Measurements from ENCODE around the gene TECTA.

Gene TECTA

DNA sequence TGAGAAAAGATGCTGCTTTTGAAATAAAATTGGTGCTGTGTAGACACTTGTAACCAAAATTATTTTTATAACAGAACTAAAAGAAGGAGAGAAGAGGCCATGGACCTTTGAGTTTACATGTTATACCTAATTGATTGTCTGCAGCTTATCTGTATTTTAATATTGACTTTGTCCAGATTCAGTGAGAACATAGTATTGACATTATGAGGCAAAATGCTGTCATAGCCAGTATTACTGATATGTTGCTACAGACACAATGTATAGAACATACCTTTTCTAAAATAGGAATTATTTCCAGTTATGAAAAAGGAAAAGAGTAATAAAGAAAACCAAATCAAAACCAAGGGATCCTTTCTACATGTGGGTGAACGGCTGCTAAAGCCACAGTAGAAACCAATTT, 11.5 kb upstream of the TECTA start:
- in situ Hi-C loops (cut with MboI; ENCODE audit: low pct_unique_long_range_greater_than_20kb, low sequenced_read_pairs, unreplicated experiment) = no loop called here
- no peak for DNase-seq (ENCODE audit: low spot score)
- TF ChIP-seq, protein P1, sequence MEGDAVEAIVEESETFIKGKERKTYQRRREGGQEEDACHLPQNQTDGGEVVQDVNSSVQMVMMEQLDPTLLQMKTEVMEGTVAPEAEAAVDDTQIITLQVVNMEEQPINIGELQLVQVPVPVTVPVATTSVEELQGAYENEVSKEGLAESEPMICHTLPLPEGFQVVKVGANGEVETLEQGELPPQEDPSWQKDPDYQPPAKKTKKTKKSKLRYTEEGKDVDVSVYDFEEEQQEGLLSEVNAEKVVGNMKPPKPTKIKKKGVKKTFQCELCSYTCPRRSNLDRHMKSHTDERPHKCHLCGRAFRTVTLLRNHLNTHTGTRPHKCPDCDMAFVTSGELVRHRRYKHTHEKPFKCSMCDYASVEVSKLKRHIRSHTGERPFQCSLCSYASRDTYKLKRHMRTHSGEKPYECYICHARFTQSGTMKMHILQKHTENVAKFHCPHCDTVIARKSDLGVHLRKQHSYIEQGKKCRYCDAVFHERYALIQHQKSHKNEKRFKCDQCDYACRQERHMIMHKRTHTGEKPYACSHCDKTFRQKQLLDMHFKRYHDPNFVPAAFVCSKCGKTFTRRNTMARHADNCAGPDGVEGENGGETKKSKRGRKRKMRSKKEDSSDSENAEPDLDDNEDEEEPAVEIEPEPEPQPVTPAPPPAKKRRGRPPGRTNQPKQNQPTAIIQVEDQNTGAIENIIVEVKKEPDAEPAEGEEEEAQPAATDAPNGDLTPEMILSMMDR (IDR thresholded peaks at IDR 0.05; ENCODE audit: extremely low read depth, insufficient read depth, missing control alignments) = no peak

DNA sequence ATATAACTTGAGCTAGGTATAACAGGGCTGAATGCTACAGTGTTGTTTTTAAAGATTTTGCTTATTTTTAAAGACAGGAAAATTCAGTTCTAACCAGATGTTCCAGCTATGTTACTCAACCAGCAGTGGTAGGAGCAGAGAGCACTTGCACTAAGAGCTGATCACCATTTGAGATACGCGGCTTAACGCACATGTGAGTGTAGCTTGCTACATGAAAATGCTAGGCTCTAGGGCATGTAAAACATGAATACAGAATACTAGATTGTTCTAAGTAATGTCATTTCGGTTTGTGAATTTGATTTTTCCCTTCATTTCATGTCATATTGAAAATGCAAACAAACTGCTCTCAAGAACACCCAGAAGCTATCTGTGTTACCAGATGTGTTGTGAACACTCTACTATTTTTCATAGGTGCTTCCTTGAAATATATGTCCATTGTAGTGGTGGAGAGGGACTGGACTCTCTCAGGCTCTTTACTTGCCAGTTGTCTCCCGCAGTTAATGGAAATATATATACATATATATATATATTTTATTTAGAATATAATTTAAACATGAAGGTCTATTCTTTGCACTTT, 10.8 kb upstream of the TECTA start:
- in situ Hi-C loops (cut with MboI; ENCODE audit: low pct_unique_long_range_greater_than_20kb, low sequenced_read_pairs, unreplicated experiment) = no loop called here
- TF ChIP-seq, protein P1 (IDR thresholded peaks at IDR 0.05; ENCODE audit: extremely low read depth, insufficient read depth, missing control alignments) = no peak
- no peak for DNase-seq (ENCODE audit: low spot score)

DNA sequence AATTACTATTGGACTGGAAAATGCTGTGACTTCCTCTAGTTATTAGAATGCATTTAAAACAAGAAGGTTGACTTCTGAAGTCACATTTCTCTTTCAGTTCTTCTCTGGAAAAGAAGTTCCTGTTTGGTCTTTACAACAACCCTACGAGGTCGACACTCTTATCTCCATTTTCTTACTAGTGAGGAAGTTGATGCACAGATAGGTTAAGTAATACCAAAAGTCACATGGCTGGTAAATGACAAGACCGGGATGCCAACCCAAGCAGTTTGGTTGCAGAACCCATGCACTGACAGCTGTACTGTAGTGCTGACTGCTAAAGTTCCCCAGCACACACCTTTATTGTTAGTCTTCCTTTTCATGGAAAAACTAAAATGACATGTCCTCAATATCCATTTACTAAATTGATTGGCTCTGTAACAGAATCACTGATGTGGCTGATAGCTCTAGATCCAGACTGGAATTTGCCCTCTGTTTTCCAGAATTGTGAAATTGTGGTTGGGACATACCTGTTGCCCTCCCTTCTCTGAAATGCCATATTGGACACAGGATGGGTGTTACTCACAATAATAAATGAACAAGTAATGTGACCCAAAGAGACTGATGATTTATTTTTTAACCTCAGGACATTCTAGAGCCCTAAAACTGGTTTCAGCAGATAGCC, 9.4 kb upstream of the TECTA start:
- TF ChIP-seq, protein P1 (IDR thresholded peaks at IDR 0.05; ENCODE audit: extremely low read depth, insufficient read depth, missing control alignments) = no peak
- in situ Hi-C loops (cut with MboI; ENCODE audit: low pct_unique_long_range_greater_than_20kb, low sequenced_read_pairs, unreplicated experiment) = no loop called here
- no peak for DNase-seq (ENCODE audit: low spot score)

DNA sequence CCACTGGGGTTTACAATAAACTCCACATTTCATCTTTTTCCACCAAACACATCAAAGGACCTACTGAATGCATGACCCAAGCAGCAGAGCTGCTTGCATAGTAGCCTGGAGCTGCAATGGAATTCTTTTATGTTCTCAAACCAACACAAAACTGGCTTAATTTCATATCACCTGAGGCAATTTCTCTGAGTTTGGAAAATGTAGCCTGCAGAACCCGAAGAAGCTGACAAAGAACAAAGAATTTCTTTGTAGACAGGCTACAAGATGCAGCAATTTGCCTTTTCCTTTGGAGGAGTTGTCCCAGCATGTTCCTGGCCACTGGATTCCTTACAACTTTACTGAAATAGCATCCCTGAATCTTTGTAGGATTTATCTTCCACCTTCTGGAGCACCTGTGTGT, 5.5 kb upstream of the TECTA start:
- TF ChIP-seq, protein P1 (IDR thresholded peaks at IDR 0.05; ENCODE audit: extremely low read depth, insufficient read depth, missing control alignments) = no peak
- in situ Hi-C loops (cut with MboI; ENCODE audit: low pct_unique_long_range_greater_than_20kb, low sequenced_read_pairs, unreplicated experiment) = no loop called here
- no peak for DNase-seq (ENCODE audit: low spot score)

DNA sequence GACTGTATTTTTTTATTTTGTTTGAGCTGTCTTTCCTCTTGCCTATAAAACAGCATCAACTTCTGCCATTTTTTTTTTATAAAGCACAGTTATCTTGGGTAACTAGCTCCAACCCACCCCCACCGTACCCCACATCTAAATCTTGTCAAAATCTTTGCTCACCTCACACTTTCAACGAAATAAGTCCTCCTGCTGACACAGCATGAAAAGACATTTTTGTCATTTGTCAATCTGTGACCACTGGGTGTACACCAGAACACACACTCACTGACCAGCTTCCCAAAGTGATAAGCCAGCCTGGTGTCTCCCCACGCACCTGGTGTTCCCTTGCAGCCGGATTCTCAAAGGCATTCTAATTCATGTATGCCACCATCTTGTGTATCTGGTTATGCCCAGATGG, 1.7 kb upstream of the TECTA start:
- in situ Hi-C loops (cut with MboI; ENCODE audit: low pct_unique_long_range_greater_than_20kb, low sequenced_read_pairs, unreplicated experiment) = no loop called here
- TF ChIP-seq, protein P1 (IDR thresholded peaks at IDR 0.05; ENCODE audit: extremely low read depth, insufficient read depth, missing control alignments) = no peak

DNA sequence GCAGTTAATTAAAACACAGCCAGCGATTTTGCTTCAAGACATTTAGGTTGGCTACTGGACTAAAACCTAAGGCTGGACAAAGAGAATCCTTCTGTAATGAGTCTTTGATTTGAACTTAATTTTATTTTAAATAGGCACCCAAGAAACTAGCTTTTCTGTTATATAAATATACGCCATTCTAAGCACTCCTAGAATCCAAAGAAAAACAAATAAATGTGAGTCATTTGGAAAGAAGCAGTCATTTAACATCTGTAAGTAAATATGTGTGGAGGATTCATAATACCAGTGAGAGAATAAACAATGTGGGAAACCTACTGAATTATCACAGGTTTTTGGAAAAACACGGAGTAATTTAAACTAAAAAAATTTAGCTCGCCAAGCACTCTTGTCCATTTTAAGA, 1.2 kb upstream of the TECTA start:
- in situ Hi-C loops (cut with MboI; ENCODE audit: low pct_unique_long_range_greater_than_20kb, low sequenced_read_pairs, unreplicated experiment) = no loop called here
- TF ChIP-seq, protein P1 (IDR thresholded peaks at IDR 0.05; ENCODE audit: extremely low read depth, insufficient read depth, missing control alignments) = no peak
- no peak for DNase-seq (ENCODE audit: low spot score)

More for the DNA sequence above, 1.7 kb upstream of the TECTA start:
- no peak for DNase-seq (ENCODE audit: low spot score)

Data from GM13977 (cell line).